Fibroblast of lung (primary cell): Measurements from ENCODE around the gene KHDC1L. TPM values are rescaled to one million over a fixed set of nuclear protein-coding genes. Genes with fewer than 3 reads are reported as not detected.
A peak's percentile ranks its signal among the peaks of the same experiment; 100 is the strongest.
"Not testable (repeated sequence)": the region's sequence is repeated elsewhere in the genome, so short reads cannot be mapped to it uniquely, and the experiment has no call there.

Experiments
- DNase-seq, 2 donors: peaks; one replicate each; pipeline versions ENCODE4 v3.0.0 to v3.0.0-alpha.2; 2010; ENCODE audit warnings: low read depth in 2 of 2
- H2AFZ ChIP-seq: 2 replicates; pipeline ENCODE4 v1.5.1; 2012; ENCODE audit warnings: low read length, control low read depth, inconsistent platforms
- H3K27ac ChIP-seq: 2 replicates; pipeline ENCODE4 v1.5.1; 2011; ENCODE audit warnings: low read length, control low read depth; ENCODE audit not compliant: insufficient read depth
- H3K27me3 ChIP-seq: 2 replicates; pipeline ENCODE4 v1.5.1; 2011; ENCODE audit warnings: mild to moderate bottlenecking, low read length; ENCODE audit not compliant: control insufficient read depth, insufficient read depth
- H3K36me3 ChIP-seq: 2 replicates; pipeline ENCODE4 v1.5.1; 2011; ENCODE audit warnings: low read length; ENCODE audit not compliant: control insufficient read depth, insufficient read depth
- H3K4me1 ChIP-seq: 2 replicates; pipeline ENCODE4 v1.5.1; 2011; ENCODE audit warnings: low read length; ENCODE audit not compliant: control insufficient read depth, insufficient read depth; ENCODE audit errors: extremely low read depth
- H3K4me2 ChIP-seq: 2 replicates; pipeline ENCODE4 v1.5.1; 2011; ENCODE audit warnings: low read length, control low read depth; ENCODE audit not compliant: insufficient read depth; ENCODE audit errors: extremely low read depth
- H3K4me3 ChIP-seq, 4 experiments: fragments of 200-600 bp in 1 of 4; sonication (generic) in 1 of 4; replicated peaks in 1 of 4; 2 replicates each; pipeline ENCODE4 v1.5.1; 2011 to 2016; ENCODE audit warnings: low read length in 4 of 4, low read depth in 3 of 4, mild to moderate bottlenecking in 3 of 4, control low read depth in 2 of 4, inconsistent platforms in 1 of 4, mixed read lengths in 1 of 4; ENCODE audit not compliant: insufficient read depth in 1 of 4; ENCODE audit errors: control extremely low read depth in 1 of 4
- H3K79me2 ChIP-seq: 2 replicates; pipeline ENCODE4 v1.5.1; 2012; ENCODE audit warnings: mild to moderate bottlenecking, low read length, inconsistent platforms; ENCODE audit not compliant: control insufficient read depth, insufficient read depth
- H3K9ac ChIP-seq: 2 replicates; pipeline ENCODE4 v1.5.1; 2011; ENCODE audit warnings: mild to moderate bottlenecking, low read length, control low read depth; ENCODE audit not compliant: insufficient read depth
- H3K9me3 ChIP-seq: 2 replicates; pipeline ENCODE4 v1.5.1; 2012; ENCODE audit warnings: low read depth, low read length; ENCODE audit not compliant: control insufficient read depth, insufficient read depth
- H4K20me1 ChIP-seq: 2 replicates; pipeline ENCODE4 v1.5.1; 2011; ENCODE audit warnings: low read length; ENCODE audit not compliant: control insufficient read depth, insufficient read depth; ENCODE audit errors: extremely low read depth
- EZH2 ChIP-seq: IDR thresholded peaks from 2 replicates; pipeline ENCODE4 v1.5.1; 2012; ENCODE audit warnings: low read length, control low read depth, mild to moderate bottlenecking; ENCODE audit errors: missing control alignments
- polyA plus RNA-seq, 2 donors: library from polyadenylated mRNA; depleted of rRNA in 1 of 2; stranded (reverse) in 1 of 2; unstranded in 1 of 2; fragments of >200 nt; gene quantifications; 2 replicates each; pipeline ENCODE4 v1.2.1, GENCODE V29; 2011 to 2012; ENCODE audit warnings: missing spikeins in 1 of 2
- total RNA-seq: library from RNA; depleted of rRNA; stranded (reverse); fragments of >200 nt; gene quantifications from 2 replicates; pipeline ENCODE4 v1.2.1, GENCODE V29; 2014
- TF ChIP-seq, protein P1 (sequence below), 2 donors: IDR thresholded peaks in 1 of 2; conservative IDR thresholded peaks in 1 of 2; 1 replicate in 1 of 2; 2 replicates in 1 of 2; pipeline ENCODE4 v1.5.1; 2011 to 2012; ENCODE audit warnings: low read length in 2 of 2, control low read depth in 1 of 2, inconsistent platforms in 1 of 2, low read depth in 1 of 2, mild to moderate bottlenecking in 1 of 2

Gene KHDC1L
- total and polyA plus RNA-seq, 2 donors (not counting 1 experiment from before 2014, with no cell fraction given), result 0.12 TPM; not detected in 1

DNA sequence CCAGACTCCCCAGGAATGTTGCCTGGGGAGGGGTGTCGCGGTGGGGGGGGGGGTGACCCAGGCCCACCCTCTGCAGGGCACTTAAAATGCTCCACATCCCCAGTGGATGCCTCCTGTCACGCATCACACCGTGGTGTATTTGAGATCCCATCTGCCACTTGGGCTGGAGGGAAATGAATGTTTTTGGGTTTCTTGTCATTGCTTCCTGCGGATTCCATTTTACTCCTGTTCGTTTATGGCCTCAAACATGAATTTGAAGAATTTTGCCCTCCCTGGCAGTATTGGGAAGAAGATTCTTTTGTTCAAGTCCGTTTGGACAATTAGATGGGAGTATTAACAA, 38.2 kb upstream of the KHDC1L start:
- Histone ChIP-seq H4K20me1 (no peaks in the 10 kb centered on the region), H2AFZ (peak overlapping the region; percentile 97), H3K4me2 (peak overlapping the region; percentile 77), H3K4me1 (no peaks in the 10 kb centered on the region), H3K27ac (peak overlapping the region; percentile 67), H3K9ac (peak overlapping the region; percentile 76), H3K36me3 (no peaks in the 10 kb centered on the region), H3K9me3 (no peaks in the 10 kb centered on the region), H3K79me2 (peaks cover 12% of the 10 kb centered on the region), H3K4me3 (peak overlapping the region; percentile 65 to 86 (median 74)), H3K27me3 (no peaks in the 10 kb centered on the region)
- TF ChIP-seq EZH2, result no peak
- TF ChIP-seq, protein P1, sequence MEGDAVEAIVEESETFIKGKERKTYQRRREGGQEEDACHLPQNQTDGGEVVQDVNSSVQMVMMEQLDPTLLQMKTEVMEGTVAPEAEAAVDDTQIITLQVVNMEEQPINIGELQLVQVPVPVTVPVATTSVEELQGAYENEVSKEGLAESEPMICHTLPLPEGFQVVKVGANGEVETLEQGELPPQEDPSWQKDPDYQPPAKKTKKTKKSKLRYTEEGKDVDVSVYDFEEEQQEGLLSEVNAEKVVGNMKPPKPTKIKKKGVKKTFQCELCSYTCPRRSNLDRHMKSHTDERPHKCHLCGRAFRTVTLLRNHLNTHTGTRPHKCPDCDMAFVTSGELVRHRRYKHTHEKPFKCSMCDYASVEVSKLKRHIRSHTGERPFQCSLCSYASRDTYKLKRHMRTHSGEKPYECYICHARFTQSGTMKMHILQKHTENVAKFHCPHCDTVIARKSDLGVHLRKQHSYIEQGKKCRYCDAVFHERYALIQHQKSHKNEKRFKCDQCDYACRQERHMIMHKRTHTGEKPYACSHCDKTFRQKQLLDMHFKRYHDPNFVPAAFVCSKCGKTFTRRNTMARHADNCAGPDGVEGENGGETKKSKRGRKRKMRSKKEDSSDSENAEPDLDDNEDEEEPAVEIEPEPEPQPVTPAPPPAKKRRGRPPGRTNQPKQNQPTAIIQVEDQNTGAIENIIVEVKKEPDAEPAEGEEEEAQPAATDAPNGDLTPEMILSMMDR (conservative IDR thresholded peaks at IDR 0.05 in 1 of 2, IDR thresholded peaks at IDR 0.05 in 1 of 2; ENCODE audit: low read depth in 1 of 2, low read length in 2 of 2), result no peak
- DNase-seq, result no peak

DNA sequence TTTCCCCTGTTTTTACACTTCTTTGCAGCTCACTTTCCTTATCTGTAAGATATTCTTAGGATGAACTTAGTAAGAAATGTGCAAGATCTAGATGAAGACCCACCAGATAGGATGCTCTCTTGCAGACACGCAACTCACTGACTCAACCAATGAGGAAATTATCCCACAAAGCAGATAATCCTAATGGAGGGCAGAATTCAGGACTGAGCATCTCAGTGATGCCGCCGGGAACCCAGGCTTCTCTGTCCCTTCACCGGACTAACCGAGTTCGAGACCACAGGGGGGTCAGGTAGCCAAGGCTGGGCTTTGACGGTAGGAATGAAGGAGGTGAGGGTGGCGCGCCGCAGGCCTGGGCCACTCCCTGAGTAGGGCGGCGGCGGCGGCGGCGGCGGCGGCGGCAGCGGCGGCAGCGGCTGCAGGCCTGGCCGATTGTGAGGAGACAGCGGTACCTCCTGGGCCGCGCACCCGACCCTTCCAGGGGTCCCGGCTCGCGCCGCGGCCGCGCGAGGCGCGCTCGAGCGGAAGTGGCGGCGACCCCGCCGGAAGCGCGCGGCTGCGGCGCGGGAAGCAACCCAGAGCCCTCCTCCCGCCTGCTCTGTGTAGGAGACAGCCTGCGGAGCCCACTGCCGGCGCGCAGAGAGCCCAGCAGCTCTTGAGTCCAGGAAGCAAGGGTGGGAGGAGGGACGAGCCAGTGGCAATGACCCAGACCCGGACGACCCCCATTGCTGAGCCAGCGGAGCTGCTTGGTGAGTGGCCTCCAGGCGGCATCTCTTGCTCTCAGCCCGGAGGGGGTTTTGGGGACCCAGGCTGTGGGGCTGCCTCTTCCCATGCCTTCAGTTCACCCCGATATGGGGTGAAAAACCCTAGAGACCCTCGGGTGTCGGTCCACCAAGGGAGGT, 37.6 kb upstream of the KHDC1L start, which contains the start of gene KHDC1:
Gene KHDC1 (minus strand): TSS at position 526 of the 899 bp plus-strand sequence. CDS start 20,679 bp downstream, outside the sequence.
- Histone ChIP-seq H3K36me3 (no peaks in the 10 kb centered on the region), H3K27ac (peak within 1 kb of the TSS; percentile 67), H3K4me3 (peak within 1 kb of the TSS; percentile 68 to 87 (median 84)), H3K9ac (peak within 1 kb of the TSS; percentile 76), H3K4me1 (no peaks in the 10 kb centered on the region), H2AFZ (peak within 1 kb of the TSS; percentile 97), H3K79me2 (peaks cover 12% of the 10 kb centered on the region), H3K9me3 (no peaks in the 10 kb centered on the region), H3K27me3 (no peaks in the 10 kb centered on the region), H3K4me2 (peak within 1 kb of the TSS; percentile 77), H4K20me1 (no peaks in the 10 kb centered on the region)
- no peak for TF ChIP-seq EZH2
- TF ChIP-seq, protein P1 (conservative IDR thresholded peaks at IDR 0.05 in 1 of 2, IDR thresholded peaks at IDR 0.05 in 1 of 2; ENCODE audit: low read depth in 1 of 2, low read length in 2 of 2), result peak; percentile 8 to 13
- peak; percentile 49 to 66 for DNase-seq

DNA sequence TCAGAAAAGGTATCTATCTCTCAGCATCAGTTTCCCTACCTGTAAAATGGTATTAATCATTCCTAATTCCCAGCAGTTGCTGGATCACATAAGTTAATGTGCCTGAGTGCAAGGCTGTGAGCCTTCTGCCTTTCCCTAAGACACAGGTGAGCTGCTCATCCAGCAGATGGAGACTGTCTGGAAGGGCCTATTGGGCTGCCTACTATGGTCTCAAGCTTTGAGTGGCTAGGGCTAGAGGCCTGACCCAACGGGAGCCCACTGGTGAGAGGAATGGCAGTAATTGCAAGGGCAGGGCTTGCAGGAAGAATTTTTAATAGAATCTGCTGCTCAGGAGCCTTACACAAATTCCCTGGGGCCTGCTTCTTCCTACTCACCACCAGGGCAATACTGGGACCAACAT, 33.4 kb upstream of the KHDC1L start:
- Histone ChIP-seq H4K20me1 (no peaks in the 10 kb centered on the region), H3K27ac (no peak overlapping the region), H3K4me1 (no peaks in the 10 kb centered on the region), H3K79me2 (peaks cover 5% of the 10 kb centered on the region), H3K4me2 (no peak overlapping the region), H3K36me3 (no peaks in the 10 kb centered on the region), H2AFZ (no peak overlapping the region), H3K27me3 (no peaks in the 10 kb centered on the region), H3K9ac (no peak overlapping the region), H3K9me3 (no peaks in the 10 kb centered on the region), H3K4me3 (no peak overlapping the region)
- DNase-seq, result no peak
- TF ChIP-seq EZH2, result no peak
- TF ChIP-seq, protein P1 (conservative IDR thresholded peaks at IDR 0.05 in 1 of 2, IDR thresholded peaks at IDR 0.05 in 1 of 2; ENCODE audit: low read depth in 1 of 2, low read length in 2 of 2), result no peak

DNA sequence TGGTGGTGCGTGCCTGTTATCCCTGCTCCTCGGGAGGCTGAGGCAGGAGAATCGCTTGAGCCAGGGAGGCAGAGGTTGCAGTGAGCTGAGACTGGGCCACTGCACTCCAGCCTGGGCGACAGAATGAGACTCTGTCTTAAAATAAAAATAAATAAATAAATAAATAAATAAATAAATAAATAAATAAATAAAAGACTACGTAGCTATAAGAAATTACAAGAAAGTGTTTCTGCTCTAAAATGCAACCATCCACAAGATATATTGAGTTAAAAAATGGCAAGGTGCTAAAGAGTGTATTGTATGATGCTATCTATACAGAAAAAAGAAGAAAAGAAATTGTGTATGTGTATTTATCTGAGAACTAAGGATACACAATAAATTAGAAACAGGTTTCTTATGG, 29.0 kb upstream of the KHDC1L start:
- H4K20me1 ChIP-seq, H3K4me2 ChIP-seq, H2AFZ ChIP-seq, H3K4me1 ChIP-seq, H3K36me3 ChIP-seq, H3K79me2 ChIP-seq, H3K9ac ChIP-seq, H3K9me3 ChIP-seq, H3K27me3 ChIP-seq, DNase-seq, H3K4me3 ChIP-seq, H3K27ac ChIP-seq: not testable (repeated sequence)
